GM19193 (cell line): Measurements from ENCODE around the gene FBN1.

Experiments
- POLR2A ChIP-seq: IDR thresholded peaks from 4 replicates; pipeline ENCODE4 v1.6.1; 2011; ENCODE audit not compliant: insufficient read depth, insufficient read length; ENCODE audit errors: extremely low read depth

Gene FBN1

DNA sequence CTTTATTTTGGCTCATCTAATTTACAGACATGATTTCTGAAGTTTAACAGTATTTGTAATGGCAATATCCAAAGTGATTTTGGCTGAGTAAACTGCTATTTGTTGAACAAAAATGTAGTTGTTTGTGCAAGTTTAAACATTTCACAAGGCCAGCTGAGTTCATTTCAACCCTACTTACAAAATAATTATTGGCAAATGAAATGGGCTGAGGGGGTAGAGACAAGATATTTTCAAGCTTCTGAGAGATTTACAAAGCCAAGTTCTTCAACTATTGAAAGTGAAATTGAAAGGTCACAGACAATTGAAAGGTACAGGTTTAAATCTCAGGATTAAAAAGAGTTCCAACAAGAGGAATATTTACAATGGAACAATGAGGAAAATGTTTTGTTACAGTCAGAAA lies 237.2 kb downstream of the FBN1 start:
- TF ChIP-seq POLR2A = no peak

DNA sequence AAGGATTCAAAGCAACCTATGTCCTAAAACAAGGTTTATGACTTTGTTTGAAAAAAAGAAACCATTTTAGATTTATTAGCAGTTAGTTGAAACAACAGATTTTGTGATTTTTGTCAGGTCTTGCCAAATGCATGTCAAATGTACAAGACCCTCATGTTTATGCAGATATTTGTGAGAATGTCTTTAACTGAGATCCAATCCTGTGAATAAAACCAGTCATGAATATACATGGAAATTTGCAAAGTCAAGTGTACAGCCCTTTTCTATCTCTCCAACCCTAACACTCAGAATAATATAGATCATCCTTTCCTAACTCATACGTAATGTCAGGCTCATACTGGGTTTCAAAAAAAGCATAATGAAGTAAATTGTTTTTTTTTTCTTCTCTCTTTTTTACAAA lies 237.9 kb downstream of the FBN1 start:
- TF ChIP-seq POLR2A = no peak

DNA sequence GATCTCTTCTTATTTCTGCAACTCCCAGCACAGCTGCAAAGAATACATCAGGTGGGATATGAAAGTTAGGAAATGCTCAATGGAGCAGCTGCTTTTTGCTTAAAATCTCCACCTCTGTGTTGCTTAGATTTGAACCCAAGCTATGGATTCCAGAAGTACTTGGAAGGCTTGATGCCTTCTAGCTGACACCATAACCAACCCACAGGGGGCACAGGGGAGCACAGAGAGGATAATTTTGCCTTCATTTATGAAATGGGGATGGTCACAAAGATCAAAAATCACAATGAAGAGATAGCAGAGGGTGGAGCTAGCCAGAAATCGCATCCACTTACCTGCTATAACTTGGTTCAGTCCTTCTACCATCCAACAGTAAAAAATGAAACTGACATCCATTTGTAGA lies 238.6 kb downstream of the FBN1 start:
- no peak for TF ChIP-seq POLR2A

DNA sequence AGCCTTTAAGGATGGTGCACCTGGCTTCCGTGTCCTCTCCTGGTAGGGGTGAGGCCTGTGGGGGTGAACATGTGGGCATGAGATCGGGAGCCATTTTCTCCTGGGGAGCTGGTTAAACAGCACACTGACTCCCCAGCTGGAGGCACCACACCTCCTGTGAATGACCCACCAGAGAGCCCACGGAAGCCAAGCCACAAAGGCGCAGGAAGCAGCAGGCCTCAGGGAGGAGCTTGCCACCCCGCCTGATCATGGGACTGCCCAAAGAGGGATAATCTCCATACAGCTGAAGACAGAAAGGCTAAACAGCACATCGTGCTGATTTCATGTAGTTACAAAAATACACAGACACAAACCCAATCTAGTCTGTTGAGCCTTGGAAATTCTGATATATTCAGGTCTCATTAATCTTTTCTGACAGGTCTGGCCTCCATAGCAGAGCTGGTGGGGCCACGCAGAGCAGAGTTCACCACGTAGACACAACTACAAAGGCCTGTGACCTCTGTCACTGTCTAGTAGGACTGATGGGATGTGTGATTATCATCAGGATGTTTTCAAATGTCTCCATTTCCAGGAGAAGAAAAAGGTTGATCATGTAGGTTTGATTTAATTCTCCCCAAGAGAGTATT lies 239.1 kb downstream of the FBN1 start:
- TF ChIP-seq POLR2A = no peak

DNA sequence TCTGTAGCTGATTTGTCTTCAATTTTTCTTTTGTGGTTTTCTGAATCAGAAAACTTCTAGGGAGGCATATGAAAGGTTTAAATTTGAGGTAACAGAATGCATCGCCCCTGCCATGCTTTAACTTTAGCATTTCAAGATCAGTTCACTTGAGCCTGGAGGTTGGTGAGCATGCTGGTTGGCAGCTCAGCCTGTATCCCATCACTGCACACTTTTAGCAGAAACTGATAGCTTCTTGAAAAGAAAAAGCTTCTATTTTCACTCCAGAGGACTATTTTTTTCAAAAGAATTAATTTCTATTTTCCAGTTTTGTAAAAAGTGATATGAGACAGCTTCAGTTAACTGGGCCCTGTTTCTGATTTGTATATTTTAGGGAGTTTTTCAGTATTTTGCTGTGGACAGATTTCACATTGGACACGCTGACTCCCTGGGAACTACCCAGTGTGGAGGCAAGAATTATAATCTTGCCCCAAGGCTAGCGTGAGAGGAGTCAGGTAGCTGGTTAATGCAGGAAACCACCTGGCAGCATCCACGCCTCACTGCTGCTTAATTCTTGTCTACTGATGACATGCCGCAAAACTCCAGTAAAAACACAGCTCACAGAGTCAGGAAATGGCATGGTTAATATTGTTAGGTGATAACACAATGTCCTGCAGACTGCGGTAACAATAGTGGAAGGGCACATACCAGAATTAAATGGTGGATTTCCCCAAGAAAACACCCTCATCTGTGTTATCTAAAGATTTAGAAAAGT lies 242.9 kb downstream of the FBN1 start:
- TF ChIP-seq POLR2A = no peak

DNA sequence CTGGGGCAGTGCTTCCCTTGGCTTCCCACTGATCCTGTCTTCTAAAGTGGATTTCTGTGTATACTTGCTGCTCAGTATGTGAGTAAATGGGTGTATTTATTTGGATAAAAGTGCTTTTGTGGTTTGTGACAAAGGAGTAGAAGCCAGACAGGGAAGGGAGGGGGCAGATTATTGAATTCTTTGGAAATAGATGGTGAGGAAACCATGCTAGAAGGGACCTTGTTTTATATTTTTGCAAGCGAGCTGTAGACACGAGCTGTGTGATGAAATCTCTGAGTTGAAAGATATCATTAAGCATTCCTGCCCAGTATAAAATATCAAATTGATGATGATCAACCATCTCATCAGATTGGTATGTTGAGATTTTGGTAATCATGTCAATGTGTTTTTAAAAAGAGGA lies 245.4 kb downstream of the FBN1 start:
- TF ChIP-seq POLR2A = no peak

DNA sequence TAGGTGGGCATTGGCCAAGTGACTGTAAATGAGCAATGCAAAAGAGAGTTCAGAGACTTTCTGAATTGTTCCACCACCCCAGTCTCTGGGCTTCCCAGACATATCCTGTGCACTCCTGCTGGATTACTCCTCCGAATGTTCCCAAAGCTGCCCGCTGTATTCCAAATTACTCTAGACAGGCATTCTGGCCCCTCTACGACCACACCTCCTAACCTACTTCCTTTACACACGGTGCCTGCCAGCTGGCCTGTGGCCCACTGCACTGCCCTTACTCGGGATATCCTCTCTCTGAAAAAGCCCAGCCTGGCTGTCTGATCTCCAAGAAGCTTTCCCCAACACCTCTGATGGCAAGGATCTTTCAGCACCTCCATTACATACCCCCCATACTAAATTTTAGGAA lies 247.7 kb downstream of the FBN1 start:
- no peak for TF ChIP-seq POLR2A

DNA sequence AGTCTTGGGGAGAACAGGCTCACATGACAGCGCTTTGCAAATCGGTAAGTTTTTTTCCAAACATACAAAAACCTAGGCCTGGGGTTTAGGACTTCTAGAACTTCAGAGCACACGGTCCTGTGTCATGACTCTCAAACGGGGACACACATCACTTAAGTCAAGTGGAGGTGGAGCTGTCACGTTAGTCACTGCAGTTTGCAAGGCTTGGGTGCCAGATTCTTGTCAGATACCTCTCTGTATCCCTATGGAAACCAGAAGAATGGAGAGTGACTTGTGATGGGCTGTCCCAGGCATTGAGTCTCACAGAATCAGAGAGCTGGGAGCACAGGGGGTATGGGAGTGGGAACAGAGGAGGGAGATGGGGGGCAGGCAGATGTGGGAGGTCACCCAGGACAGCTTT lies 249.5 kb downstream of the FBN1 start:
- TF ChIP-seq POLR2A = no peak

DNA sequence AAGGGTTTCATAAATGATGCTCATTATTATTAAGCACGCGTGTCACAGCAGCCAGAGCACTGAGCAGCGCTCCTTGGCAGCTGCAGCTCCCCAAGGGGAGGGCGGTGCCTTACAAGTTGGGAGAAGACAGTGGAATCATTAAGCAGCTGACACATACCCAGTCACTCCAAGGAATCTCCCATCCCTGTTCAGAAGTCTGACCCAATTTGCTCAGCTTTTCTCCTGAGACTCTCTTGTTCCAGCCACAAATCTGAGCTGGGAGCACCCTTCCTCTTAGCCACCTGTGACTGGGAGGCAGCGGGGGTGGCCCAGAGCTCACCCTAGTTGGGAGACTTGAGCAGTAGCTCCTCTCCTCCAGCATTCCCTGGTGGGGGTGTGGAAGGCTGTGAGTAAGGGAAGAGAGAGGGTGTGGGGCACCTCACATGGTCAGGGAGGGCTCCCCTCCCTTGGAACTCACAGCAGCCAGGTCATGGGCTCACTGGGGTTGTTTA lies 249.9 kb downstream of the FBN1 start:
- TF ChIP-seq POLR2A = no peak

DNA sequence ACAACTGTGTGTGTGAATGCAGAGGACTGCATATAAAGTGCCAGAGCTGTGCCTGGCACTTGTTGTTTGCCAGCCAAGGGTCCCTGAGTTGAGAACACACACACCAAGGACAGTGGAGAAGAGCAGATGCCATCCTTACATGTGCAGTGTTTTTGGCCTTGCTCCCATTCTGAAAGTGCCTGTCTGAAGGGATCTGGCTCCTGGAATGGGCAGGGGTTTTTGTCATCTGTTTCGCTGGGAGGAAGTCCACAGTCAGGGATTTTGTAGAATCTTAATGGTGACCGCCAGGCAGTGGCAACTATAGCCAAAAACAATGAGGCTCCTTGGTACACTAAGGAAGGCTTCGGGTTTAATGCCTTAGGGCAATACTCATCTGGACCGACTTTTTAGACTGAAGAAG lies 250.5 kb downstream of the FBN1 start:
- no peak for TF ChIP-seq POLR2A

DNA sequence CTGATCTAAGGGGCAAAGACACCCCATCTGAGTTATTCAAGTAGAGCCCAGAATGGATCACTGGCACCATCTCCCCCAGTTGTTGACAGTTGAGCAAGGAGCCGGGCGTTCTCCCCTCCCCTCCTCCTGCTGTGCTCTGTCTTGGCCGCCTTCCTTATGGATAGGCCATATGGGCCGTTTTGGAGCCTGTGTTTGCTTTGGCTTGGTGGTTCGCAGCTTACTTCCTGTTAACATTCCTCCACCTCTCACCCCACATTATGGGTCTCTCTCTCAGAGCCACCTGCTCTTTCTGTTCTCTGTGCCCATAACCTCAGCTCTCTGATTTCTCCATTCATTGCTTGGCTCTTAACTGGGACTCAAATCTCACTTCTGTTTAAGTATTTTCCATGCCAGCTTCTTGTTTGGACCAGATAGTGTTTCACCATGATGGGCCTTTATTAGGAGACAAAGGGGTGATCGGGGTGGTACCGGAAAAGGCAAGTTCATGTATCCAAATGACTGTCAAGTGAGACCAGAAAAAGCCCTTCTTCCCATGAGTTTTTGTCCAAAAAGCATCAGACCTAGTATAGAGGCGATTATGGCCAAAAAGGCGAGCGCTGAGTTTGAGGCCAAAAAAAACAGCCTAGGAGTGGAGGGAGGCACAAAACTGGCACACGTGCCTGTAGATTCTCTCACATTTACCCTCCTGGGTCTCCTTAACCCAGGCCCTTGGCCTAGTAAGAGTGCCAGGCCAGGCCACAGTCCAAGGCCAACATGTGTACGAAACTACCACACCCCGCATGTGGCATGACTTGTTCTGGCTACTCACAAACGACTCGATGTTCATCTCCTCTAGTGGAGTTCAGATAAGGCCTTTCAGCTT lies 251.6 kb downstream of the FBN1 start:
- no peak for TF ChIP-seq POLR2A

DNA sequence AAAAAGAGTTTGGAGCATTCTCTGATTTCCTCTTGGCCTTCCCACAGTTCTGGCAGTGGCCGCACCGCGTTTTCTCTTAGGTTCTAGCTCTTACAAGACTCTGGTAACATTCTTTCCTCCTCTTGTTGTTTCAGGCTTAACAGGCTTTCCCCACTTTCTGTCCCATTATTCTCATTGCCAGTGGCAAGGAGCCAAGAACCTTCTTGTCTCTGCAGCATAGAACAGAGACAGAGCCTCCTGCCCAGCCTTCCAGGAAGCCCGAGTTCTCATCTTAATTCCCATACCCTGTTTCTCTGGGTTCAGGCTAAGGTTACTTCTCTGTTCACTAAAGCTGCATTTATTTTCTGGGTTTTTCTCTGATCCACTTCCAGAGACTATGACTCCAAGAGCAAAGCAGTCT lies 253.2 kb downstream of the FBN1 start:
- no peak for TF ChIP-seq POLR2A

DNA sequence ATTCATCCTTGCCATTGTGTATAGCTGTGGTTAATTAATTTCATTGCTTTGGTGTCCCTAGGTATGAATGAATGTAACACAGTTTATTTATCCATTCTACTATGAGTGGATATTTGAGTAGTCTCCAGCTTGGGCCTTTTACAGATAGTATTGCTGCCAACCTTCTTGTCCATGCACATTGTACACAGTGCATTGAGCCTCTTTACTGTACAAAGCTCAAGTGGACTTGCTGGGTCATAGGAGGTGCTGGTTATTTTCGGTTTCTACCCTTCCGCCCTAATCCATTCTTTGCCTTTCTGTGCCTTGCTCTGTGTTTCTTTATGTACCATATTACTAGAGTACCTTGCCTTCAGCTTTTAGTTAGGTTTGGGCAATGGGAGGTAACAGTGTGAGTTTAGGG lies 253.6 kb downstream of the FBN1 start:
- TF ChIP-seq POLR2A = no peak

DNA sequence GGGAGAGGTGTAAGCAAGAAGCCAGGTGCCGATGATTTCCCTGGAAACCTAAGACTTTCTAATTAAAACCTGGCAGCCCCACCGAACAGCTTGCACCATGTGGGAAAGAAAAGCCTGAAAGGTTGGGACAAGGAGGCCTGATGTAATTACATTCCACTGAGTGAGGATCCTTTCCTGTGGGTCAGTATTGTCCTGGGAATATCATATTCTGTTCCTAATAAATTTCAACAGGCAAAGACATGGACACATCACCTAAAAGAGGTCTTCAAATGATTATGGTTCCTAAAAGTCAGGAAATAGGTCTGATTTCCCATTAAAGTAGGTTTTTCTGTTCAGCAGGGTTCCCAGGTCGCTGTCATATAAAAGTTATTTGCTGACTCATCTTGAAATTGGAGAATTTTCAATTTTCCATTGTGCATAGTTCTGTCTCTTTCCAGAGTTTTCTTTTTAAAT lies 255.8 kb downstream of the FBN1 start:
- no peak for TF ChIP-seq POLR2A

DNA sequence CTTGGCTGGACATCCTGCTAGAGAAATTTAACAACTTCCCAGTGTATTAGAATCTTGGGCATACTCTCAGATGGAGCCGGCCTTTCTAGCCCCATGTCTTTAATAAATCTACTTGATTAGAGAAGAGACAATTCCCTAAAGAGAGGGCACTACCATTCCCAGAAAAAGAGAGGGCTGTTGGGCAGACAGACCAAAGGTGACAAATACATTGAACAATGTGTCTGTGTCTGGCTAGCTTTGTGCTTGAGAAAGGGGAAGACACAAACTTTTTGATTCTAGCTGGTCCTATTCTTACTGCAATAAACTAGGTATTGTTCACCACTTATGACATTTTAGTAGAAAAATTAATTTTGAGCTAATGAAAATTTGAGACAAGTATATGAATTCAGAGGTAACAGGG lies 256.6 kb downstream of the FBN1 start:
- TF ChIP-seq POLR2A = no peak

DNA sequence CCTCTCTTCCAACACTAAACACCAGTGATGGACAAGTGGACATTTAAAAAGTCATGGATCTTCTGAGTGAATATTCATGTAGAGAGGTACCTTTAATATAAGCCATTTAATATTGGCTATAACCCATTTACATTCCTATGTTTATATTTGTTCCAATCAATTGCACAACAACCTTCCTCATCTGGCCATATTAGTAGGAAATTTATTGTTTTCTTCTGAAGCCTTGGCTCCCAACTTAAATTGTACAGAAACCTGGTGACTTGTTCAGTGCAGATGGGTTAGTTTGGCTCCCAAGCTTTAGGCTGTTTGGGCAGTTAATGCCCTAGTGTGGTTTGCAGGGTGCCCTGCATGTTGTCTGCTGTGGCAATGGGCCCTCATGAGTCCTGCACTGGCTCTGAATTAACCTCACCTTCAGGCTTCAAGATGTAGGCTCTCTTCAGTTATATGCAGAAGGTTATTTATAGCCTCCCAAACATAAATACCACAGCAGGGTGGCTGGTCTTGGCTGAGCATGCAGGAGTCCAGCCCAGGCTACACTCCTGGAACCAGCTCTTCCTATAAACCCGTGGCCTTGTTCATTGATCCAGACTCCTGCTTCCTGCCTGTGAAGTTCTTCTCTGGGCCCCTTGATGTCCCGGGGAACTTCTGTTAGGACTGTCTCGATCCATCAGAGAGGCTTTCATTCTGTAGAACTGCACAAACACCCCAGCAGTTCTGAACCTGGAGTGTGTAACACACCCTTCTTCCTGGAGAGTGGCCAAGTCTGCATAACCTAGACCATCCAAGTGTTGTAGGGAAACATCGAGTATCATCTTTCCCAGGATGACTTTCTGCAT lies 257.3 kb downstream of the FBN1 start:
- TF ChIP-seq POLR2A = no peak
